MM.1S (cell line): ENCODE data around the gene NFILZ.

Experiments used
- CTCF ChIP-seq: fragments of 300-600 bp; sonication (generic); IDR thresholded peaks from 2 replicates; pipeline ENCODE4 v1.5.1; 2016; ENCODE audit warnings: antibody characterized with exemption, low read length, mixed read lengths
- EZH2phosphoT487 ChIP-seq: fragments of 300-600 bp; sonication (generic); IDR thresholded peaks from 2 replicates; pipeline ENCODE4 v1.6.1; 2018; ENCODE audit warnings: antibody characterized with exemption, low read length

DNA sequence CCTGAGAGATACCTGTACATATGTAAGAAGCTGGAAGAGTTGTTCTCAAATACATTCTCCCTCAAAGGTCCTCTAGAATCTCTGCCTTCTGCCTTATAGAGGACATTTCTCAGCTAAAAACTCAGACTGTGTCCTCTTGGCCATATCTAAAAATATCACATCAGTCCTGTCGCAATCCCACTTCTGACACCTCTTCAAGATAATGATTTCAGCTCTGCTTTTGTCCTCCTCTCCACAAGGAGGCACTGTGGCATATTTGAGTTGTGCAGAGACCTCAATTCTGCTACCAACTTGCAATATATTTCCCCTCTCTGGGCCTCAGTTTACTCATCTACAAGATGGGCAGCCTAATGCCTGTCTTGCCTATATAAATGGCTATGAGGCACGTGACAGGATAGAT lies 36.5 kb upstream of the NFILZ start:
- TF ChIP-seq CTCF = no peak
- no peak for TF ChIP-seq EZH2phosphoT487
